ENCODE data around the gene PPP1R13L.
"Not testable (repeated sequence)": the region's sequence is repeated elsewhere in the genome, so short reads cannot be mapped to it uniquely, and the experiment has no call there.

PPP1R13L gene

DNA sequence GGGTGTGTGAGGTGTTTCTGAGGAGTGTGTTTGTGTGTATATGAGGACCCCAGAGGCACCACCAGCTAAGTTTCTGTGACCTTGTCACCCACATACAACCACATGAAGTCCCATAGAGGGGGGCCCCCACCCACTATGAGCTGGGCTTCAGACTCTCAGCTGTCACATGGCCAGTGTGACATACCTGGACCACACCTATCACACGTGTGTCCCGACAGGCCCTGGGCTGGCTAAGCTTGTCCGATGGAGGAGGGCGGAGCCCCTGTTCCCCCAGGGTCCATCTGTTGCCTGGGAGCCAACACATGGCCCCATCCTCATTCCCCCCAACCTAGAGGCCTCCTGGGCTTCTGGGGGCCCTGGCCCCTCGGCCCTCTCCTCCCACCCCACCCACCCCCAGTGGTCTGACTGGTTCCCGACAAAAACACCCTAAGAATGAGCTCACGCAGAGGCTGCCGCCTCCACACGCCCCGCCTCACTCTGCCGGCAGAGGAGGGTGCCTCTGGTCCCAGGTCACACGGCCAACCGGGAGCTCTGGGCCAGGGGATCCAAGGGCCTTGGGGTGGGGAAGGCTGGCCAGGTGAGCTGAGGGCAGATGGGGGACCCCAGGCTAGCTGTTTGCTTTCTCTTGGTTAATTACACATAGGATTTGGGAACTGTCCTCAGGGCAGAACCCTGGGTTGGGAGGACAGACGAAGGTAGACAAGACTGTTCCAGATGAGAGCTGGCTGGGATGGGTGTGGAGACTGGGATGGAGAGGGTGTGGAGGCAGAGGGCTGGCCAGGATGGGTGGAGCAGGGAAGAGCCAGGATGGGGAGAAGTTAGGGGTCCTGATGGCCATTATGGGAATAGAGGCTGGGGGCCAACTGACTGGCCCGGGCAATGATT lies 60.0 kb downstream of the PPP1R13L start:
- DNase-seq = no peak

DNA sequence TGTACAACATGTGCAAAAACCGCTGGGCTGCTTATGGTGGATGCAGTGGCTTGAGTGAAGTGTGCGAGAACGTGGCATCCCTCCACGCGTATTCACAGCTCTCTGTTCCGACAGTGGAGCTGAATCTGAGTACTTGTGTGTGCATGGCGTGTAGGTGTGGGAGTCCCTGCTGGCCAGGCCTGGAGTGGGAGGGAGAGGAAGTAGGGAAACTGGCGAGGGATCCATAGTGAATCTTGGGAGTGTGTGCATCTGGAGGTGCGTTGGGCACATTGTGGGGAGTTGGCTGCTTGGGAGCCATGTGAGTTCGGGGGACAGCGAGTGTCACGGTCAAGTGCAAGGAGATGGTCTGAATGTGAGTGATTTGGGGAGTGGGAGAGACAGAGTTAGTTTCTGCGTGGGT lies 62.0 kb downstream of the PPP1R13L start:
- DNase-seq = no peak

DNA sequence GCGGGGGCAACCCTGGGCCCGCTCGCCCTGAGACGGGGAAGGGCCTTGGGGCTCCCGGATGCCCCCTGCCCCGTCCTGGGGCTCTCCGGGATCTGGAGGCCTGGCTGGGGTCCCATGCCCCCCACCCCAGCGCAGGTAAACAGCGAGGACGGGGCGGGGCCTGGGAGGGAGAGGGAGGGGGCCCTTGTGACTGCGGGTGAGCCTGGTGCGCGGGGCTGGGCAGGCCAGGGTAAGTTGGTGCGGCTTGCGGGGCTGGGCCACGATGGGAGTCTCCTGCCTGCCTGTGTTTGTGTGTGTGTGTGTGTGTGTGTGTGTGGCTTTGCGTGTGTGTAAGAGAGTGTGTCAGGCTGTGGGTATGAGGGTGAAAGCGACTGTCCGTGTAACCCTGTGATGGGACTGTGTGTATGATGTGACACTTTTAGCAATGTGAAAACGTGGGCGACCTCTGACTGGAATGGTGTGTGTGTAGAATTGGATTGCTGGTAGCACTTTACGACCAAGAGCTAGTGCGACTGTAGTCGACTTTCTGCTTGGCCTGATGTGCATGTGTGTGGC lies 63.9 kb downstream of the PPP1R13L start:
- no peak for DNase-seq

DNA sequence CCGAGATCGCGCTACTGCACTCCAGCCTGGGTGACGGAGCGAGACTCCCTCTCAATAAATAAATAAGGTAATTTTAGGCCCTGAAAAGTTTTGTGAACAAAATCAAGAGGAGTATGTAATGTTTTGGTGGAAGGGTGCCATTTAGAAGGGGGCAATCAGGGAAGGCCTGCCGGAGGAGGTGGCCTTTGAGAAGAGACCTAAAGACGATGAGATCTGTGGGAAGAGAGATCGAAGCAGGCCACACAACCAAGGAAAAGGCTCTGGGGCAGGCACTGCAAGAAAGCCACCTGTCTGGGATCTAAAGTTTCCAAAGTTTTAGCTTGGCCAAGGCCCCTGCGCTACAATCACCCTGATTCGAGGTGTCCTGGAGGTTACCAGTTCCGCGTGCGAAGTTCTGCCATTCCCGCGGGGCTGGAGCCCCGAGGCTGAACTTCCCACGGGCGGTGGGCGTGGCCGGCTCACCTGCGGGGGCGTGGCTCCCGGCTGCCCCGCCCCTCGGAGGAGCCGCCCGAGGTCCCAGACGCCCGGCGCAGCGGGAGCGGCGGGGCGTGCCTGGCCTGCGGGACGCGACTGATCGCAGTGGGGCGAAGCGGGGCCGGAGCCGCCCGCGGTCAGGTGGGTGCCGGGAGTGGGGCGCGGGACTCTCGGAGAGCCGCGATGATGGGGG lies 64.5 kb downstream of the PPP1R13L start, which contains the start of gene KLC3:
Gene KLC3 (plus strand): TSS at position 519 of the 667 bp plus-strand sequence. CDS start 4,792 bp downstream, outside the sequence.
- no peak for DNase-seq

DNA sequence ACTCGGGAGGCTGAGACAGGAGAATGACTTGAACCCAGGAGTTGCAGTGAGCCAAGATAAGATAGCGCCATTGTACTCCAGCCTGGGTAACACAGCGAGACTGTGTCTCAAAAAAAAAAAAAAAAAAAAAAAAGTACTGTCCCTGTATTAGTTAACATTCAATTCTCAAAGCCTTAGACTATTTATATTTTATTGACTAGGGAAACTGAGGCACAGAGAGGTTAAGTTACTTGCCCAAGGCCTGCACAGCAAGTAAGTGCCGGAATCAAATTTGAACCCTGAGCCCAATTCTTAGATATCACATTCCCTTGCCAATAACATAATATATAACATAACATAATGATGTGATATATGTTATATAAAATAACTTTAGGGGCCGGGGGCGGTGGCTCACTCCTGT lies 65.2 kb downstream of the PPP1R13L start:
- no peak for DNase-seq

DNA sequence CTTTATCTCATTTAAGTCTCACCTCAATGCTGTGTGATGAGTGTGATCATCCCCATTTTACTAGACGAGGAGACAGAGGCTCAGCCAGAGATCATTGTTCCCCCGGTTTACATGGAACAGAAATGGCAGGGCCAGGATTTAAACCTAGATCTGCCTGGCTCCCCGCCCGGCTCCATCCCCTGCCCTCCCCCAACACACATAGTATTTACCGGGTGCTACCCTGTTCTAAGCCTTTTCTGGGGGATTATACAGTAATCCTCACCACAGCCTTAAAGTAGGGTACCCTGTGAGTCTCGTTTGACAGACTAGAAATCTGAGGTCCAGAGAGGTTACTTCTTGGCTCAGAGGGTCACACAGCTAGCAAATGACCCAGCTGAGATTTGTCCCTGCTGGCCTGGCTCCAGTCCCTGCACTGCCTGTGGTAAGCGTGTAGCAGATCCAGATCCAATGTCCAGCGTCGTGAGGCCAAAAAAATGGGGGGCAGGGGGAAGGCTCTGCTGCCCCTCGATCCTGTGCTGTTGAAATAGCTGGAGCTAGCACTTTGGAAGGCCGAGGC lies 68.1 kb downstream of the PPP1R13L start:
- no peak for DNase-seq

DNA sequence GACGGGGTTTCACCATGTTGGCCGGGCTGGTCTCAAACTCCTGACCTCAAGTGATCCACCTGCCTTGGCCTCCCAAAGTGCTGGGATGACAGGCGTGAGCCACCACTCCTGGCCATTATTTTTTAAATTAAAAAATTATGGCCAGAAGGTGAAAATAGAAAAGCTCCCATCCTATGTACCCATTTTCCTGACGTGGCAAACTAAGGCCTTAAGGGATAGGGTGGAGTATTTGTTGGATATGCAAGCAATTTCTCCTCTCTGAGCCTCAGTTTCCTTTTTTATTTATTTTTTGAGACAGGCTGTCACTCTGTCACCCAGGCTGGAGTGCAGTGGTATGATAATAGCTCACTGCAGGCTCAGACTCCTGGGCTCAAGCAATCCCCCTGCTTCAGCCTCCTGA lies 70.0 kb downstream of the PPP1R13L start:
- DNase-seq = not testable (repeated sequence)

DNA sequence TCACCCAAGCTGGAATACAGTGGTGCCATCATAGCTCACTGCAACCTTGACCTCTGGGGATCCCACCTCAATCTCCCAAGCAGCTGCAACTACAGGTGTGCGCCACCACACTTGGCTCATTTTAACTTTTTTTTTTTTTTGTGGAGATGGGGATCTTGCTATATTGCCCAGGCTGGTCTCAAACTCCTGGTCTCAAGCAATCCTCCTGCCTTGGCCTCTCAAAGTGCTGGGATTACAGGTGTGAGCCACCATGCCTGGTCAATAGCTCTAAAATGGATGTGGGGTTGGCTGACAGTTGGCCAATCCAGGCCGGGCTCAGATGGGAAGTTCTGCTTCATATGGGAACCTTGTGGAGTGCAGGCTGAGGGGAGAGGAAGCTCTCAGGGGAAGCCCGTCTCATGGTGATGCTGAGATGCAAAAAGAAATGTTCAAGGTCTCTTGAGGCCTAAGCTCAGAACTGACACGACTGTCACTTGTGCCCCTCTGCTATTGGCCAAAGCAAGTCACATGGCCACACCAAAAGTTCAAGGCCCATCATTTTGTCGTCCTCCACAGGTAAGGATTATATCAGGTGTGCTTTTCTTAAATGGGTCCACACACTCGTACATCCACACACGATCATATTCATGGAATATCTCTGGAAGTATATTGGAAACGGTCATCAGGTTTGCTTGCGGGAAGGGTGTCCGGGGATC lies 71.1 kb downstream of the PPP1R13L start:
- no peak for DNase-seq

DNA sequence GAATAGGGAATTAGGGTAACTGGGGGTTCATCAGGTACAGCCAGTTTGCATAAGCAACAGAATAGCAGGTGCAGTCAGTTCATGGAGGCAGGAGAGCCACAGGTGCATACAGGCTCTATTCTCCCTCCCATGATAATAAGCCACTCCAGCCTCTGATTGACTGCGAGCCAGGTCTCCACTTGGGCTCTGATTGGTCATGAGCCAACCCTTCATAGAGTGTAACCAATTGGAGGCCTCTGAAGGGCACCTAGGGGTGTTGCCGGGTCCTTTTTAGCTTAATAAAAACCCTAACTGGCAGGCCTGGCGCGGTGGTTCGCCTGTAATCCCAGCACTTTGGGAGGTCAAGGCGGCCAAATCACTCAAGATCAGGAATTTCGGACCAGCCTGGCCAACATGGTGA lies 73.5 kb downstream of the PPP1R13L start:
- DNase-seq = no peak
